ENCODE results near the gene CSF3. TPM values are rescaled to one million over a fixed set of nuclear protein-coding genes. Genes with fewer than 3 reads are reported as not detected.

Gene CSF3
- total RNA-seq (2014; rRNA removed; shearing (Covaris generic)): not detected in 2 replicates

- in situ Hi-C loops (cut with HindIII; ENCODE audit: low sequenced_read_pairs): no loop called here
Measured at GRCh38 chr17:40015005-40015997, at the start of gene CSF3. TSS of gene CSF3 (plus strand) at chr17:40015440. CDS start at chr17:40015475, 35 bp downstream.

GRCh38 chr17:39966771-39967170 lies 48.5 kb upstream of the CSF3 start:
- in situ Hi-C loops (cut with HindIII; ENCODE audit: low sequenced_read_pairs): no loop called here
- no peak for DNase-seq (ENCODE audit: low spot score)

More at GRCh38 chr17:40015005-40015997, at the start of gene CSF3:
- no peak for DNase-seq (ENCODE audit: low spot score)

- in situ Hi-C loops (cut with HindIII; ENCODE audit: low sequenced_read_pairs): no loop called here
- DNase-seq (ENCODE audit: low spot score): no peak
Measured at GRCh38 chr17:39968761-39969160, 46.5 kb upstream of the CSF3 start.

- DNase-seq (ENCODE audit: low spot score): no peak
- in situ Hi-C loops (cut with HindIII; ENCODE audit: low sequenced_read_pairs): no loop called here
Measured at GRCh38 chr17:39969375-39969774, 45.9 kb upstream of the CSF3 start.

- in situ Hi-C loops (cut with HindIII; ENCODE audit: low sequenced_read_pairs): no loop called here
- no peak for DNase-seq (ENCODE audit: low spot score)
Measured at GRCh38 chr17:39970157-39970692, 45.0 kb upstream of the CSF3 start.

- in situ Hi-C loops (cut with HindIII; ENCODE audit: low sequenced_read_pairs): no loop called here
- no peak for DNase-seq (ENCODE audit: low spot score)
Measured at GRCh38 chr17:39971076-39971603, 44.1 kb upstream of the CSF3 start.

GRCh38 chr17:39972271-39972670 lies 43.0 kb upstream of the CSF3 start:
- DNase-seq (ENCODE audit: low spot score): no peak
- in situ Hi-C loops (cut with HindIII; ENCODE audit: low sequenced_read_pairs): no loop called here

GRCh38 chr17:39973496-39973895 lies 41.7 kb upstream of the CSF3 start:
- DNase-seq (ENCODE audit: low spot score): no peak
- in situ Hi-C loops (cut with HindIII; ENCODE audit: low sequenced_read_pairs): no loop called here

GRCh38 chr17:39974433-39974832 lies 40.8 kb upstream of the CSF3 start:
- in situ Hi-C loops (cut with HindIII; ENCODE audit: low sequenced_read_pairs): no loop called here
- DNase-seq (ENCODE audit: low spot score): no peak

GRCh38 chr17:39975801-39976200 lies 39.4 kb upstream of the CSF3 start:
- in situ Hi-C loops (cut with HindIII; ENCODE audit: low sequenced_read_pairs): loop anchor here (25.0 kb wide), 1 partner anchor 288 kb away; the partner anchor contains the start of gene PGAP3
- DNase-seq (ENCODE audit: low spot score): no peak

- in situ Hi-C loops (cut with HindIII; ENCODE audit: low sequenced_read_pairs): loop anchor here (25.0 kb wide), 1 partner anchor 292 kb away; the partner anchor contains the start of gene PGAP3
- DNase-seq (ENCODE audit: low spot score): no peak
Measured at GRCh38 chr17:39979016-39979670, 36.1 kb upstream of the CSF3 start.

- in situ Hi-C loops (cut with HindIII; ENCODE audit: low sequenced_read_pairs): loop anchor here (25.0 kb wide), 1 partner anchor 293 kb away; the partner anchor contains the start of gene PGAP3
- no peak for DNase-seq (ENCODE audit: low spot score)
Measured at GRCh38 chr17:39979893-39980350, 35.3 kb upstream of the CSF3 start.

- in situ Hi-C loops (cut with HindIII; ENCODE audit: low sequenced_read_pairs): loop anchor here (25.0 kb wide), 1 partner anchor 293 kb away; the partner anchor contains the start of gene PGAP3
- peak; percentile 100 for DNase-seq (ENCODE audit: low spot score)
Measured at GRCh38 chr17:39980351-39981206, 34.7 kb upstream of the CSF3 start, which contains the start of gene PSMD3. TSS of gene PSMD3 (plus strand) at chr17:39980807. CDS start at chr17:39980971, 164 bp downstream.

GRCh38 chr17:39981207-39981741 lies 34.0 kb upstream of the CSF3 start:
- in situ Hi-C loops (cut with HindIII; ENCODE audit: low sequenced_read_pairs): loop anchor here (25.0 kb wide), 1 partner anchor 294 kb away; the partner anchor contains the start of gene PGAP3
- no peak for DNase-seq (ENCODE audit: low spot score)

- in situ Hi-C loops (cut with HindIII; ENCODE audit: low sequenced_read_pairs): loop anchor here (25.0 kb wide), 1 partner anchor 295 kb away; the partner anchor contains the start of gene PGAP3
Measured at GRCh38 chr17:39981766-39982375, 33.4 kb upstream of the CSF3 start.

GRCh38 chr17:39988206-39988810 lies 26.9 kb upstream of the CSF3 start:
- DNase-seq (ENCODE audit: low spot score): no peak
- in situ Hi-C loops (cut with HindIII; ENCODE audit: low sequenced_read_pairs): loop anchor here (25.0 kb wide), 1 partner anchor 301 kb away; the partner anchor contains the start of gene PGAP3

More at GRCh38 chr17:39981766-39982375, 33.4 kb upstream of the CSF3 start:
- no peak for DNase-seq (ENCODE audit: low spot score)

GRCh38 chr17:39994448-39994847 lies 20.8 kb upstream of the CSF3 start:
- in situ Hi-C loops (cut with HindIII; ENCODE audit: low sequenced_read_pairs): loop anchor here (25.0 kb wide), 1 partner anchor 307 kb away; the partner anchor contains the start of gene PGAP3
- DNase-seq (ENCODE audit: low spot score): no peak
